PFSK-1 (cell line): ENCODE measurements around the gene CLCN7.

Source experiments
- POLR2AphosphoS5 ChIP-seq: IDR thresholded peaks from 2 replicates; pipeline ENCODE4 v1.6.1; 2012; ENCODE audit warnings: low read depth, mild to moderate bottlenecking, control low read depth, low read length, moderate library complexity
- TF ChIP-seq, protein P1 (sequence below), 2 experiments: IDR thresholded peaks; 2 replicates each; pipeline versions ENCODE4 v1.6.1 to v1.8.0; 2011 to 2012; ENCODE audit warnings: low read depth in 2 of 2, low read length in 2 of 2, control low read depth in 1 of 2, inconsistent platforms in 1 of 2, mild to moderate bottlenecking in 1 of 2, moderate library complexity in 1 of 2; ENCODE audit not compliant: insufficient read depth in 1 of 2

DNA sequence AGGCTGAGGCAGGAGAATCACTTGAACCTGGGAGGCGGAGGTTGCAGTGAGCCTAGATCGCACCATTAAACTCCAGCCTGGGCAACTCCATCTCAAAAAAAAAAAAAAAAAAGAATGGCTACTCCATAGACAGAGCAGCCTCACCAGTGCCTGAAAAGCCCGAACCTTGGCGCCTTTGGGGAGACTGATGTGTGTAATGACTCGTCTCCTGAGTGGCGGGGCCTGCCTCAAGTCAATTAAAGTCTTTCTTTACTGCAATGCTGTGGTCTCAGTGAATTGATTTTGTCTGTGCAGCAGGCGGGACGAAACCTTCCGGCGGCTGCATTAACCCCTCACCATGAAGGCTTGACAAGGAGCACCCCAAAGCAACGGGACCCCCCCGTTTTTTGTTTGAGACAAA lies 50.8 kb downstream of the CLCN7 start:
- no peak for TF ChIP-seq POLR2AphosphoS5
- TF ChIP-seq, protein P1, sequence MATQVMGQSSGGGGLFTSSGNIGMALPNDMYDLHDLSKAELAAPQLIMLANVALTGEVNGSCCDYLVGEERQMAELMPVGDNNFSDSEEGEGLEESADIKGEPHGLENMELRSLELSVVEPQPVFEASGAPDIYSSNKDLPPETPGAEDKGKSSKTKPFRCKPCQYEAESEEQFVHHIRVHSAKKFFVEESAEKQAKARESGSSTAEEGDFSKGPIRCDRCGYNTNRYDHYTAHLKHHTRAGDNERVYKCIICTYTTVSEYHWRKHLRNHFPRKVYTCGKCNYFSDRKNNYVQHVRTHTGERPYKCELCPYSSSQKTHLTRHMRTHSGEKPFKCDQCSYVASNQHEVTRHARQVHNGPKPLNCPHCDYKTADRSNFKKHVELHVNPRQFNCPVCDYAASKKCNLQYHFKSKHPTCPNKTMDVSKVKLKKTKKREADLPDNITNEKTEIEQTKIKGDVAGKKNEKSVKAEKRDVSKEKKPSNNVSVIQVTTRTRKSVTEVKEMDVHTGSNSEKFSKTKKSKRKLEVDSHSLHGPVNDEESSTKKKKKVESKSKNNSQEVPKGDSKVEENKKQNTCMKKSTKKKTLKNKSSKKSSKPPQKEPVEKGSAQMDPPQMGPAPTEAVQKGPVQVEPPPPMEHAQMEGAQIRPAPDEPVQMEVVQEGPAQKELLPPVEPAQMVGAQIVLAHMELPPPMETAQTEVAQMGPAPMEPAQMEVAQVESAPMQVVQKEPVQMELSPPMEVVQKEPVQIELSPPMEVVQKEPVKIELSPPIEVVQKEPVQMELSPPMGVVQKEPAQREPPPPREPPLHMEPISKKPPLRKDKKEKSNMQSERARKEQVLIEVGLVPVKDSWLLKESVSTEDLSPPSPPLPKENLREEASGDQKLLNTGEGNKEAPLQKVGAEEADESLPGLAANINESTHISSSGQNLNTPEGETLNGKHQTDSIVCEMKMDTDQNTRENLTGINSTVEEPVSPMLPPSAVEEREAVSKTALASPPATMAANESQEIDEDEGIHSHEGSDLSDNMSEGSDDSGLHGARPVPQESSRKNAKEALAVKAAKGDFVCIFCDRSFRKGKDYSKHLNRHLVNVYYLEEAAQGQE (IDR thresholded peaks at IDR 0.05; ENCODE audit: insufficient read depth in 1 of 2, low read depth in 2 of 2, low read length in 2 of 2): no peak
